GM18520 (cell line): ENCODE measurements around the gene MRPS6.

Source experiments
- ATAC-seq: cut with Tn5 transposase; IDR thresholded peaks from one replicate; pipeline ENCODE4 v1.9.1; 2021; ENCODE audit not compliant: unreplicated experiment

The MRPS6 gene

GRCh38 chr21:34065027-34065426, 8.4 kb upstream of the MRPS6 start:
- no peak for ATAC-seq

GRCh38 chr21:34071683-34072082, 1.7 kb upstream of the MRPS6 start:
- ATAC-seq: no peak

- ATAC-seq: no peak
These were observed 990 bp upstream of the MRPS6 start for GRCh38 chr21:34072145-34073031.

- peak; percentile 49 for ATAC-seq
These were observed 438 bp downstream of the MRPS6 start for GRCh38 chr21:34073749-34074282.

GRCh38 chr21:34074283-34075090, 1.1 kb downstream of the MRPS6 start:
- no peak for ATAC-seq

GRCh38 chr21:34075091-34075425, 1.7 kb downstream of the MRPS6 start:
- ATAC-seq: no peak

- no peak for ATAC-seq
These were observed 2.6 kb downstream of the MRPS6 start for GRCh38 chr21:34075760-34076660.

GRCh38 chr21:34076835-34077234, 3.5 kb downstream of the MRPS6 start:
- no peak for ATAC-seq

GRCh38 chr21:34077888-34078287, 4.5 kb downstream of the MRPS6 start:
- ATAC-seq: no peak

GRCh38 chr21:34078915-34079314, 5.5 kb downstream of the MRPS6 start:
- ATAC-seq: no peak

- no peak for ATAC-seq
These were observed 7.3 kb downstream of the MRPS6 start for GRCh38 chr21:34080710-34081109.

- no peak for ATAC-seq
These were observed 9.4 kb downstream of the MRPS6 start for GRCh38 chr21:34082769-34083168.

- no peak for ATAC-seq
These were observed 10.0 kb downstream of the MRPS6 start for GRCh38 chr21:34083357-34083756.

- ATAC-seq: no peak
These were observed 11.8 kb downstream of the MRPS6 start for GRCh38 chr21:34085129-34085528.

- ATAC-seq: no peak
These were observed 13.5 kb downstream of the MRPS6 start for GRCh38 chr21:34086887-34087306.

GRCh38 chr21:34088752-34089151, 15.4 kb downstream of the MRPS6 start:
- ATAC-seq: no peak

GRCh38 chr21:34091032-34091431, 17.7 kb downstream of the MRPS6 start:
- no peak for ATAC-seq

- no peak for ATAC-seq
These were observed 18.2 kb downstream of the MRPS6 start for GRCh38 chr21:34091607-34092006.

- no peak for ATAC-seq
These were observed 19.0 kb downstream of the MRPS6 start for GRCh38 chr21:34092262-34092921.

- ATAC-seq: no peak
These were observed 19.7 kb downstream of the MRPS6 start for GRCh38 chr21:34093083-34093482.
